ENCODE results near the gene SIRT5. TPM values are rescaled to one million over a fixed set of nuclear protein-coding genes. Genes with fewer than 3 reads are reported as not detected.

The SIRT5 gene
- total and polyA plus RNA-seq, 5 donors from 2014 or later = 8.2 to 12.5 (median 10.1) TPM

GRCh38 chr6:13541496-13541895 lies 32.9 kb upstream of the SIRT5 start:
- Mint-ChIP-seq H3K4me3 (no peak overlapping the region), H3K36me3 (no peaks in the 10 kb centered on the region), H3K27ac (no peak overlapping the region), H3K4me1 (no peaks in the 10 kb centered on the region), H3K9me3 (peaks cover 0 to 2% (median 0%) of the 10 kb centered on the region in 7 donors), H3K27me3 (peaks cover 3% of the 10 kb centered on the region)
- DNase-seq (no peak), ATAC-seq (ENCODE audit: low read depth in 2 of 2) (no peak)
- Histone ChIP-seq H3K36me3 (ENCODE audit: control insufficient read depth, insufficient read depth, low read length) (no peaks in the 10 kb centered on the region), H3K9me3 (ENCODE audit: control insufficient read depth in 2 of 2, low read length in 2 of 2) (no peaks in the 10 kb centered on the region), H3K27ac (ENCODE audit: insufficient read depth, low read length, poor library complexity, severe bottlenecking) (no peak overlapping the region), H3K4me3 (ENCODE audit: low read depth, low read length) (no peak overlapping the region), H3K27me3 (ENCODE audit: control insufficient read depth, insufficient read depth, low read length) (peaks cover 2% of the 10 kb centered on the region), H3K4me1 (ENCODE audit: control insufficient read depth, insufficient read depth, low read length, poor library complexity, severe bottlenecking) (no peaks in the 10 kb centered on the region)

GRCh38 chr6:13544454-13545186 lies 29.8 kb upstream of the SIRT5 start:
- H3K9me3 ChIP-seq (ENCODE audit: control insufficient read depth in 2 of 2, low read length in 2 of 2) = no peaks in the 10 kb centered on the region
- no peak overlapping the region for H3K4me3 ChIP-seq (ENCODE audit: low read depth, low read length)
- H3K27ac Mint-ChIP-seq = no peak overlapping the region
- no peaks in the 10 kb centered on the region for H3K4me1 Mint-ChIP-seq
- ATAC-seq (ENCODE audit: low read depth in 2 of 2) (no peak), DNase-seq (no peak)
- H3K4me3 Mint-ChIP-seq = no peak overlapping the region
- peaks cover 0 to 2% (median 0%) of the 10 kb centered on the region in 7 donors for H3K9me3 Mint-ChIP-seq
- H3K36me3 ChIP-seq (ENCODE audit: control insufficient read depth, insufficient read depth, low read length) = no peaks in the 10 kb centered on the region
- H3K27ac ChIP-seq (ENCODE audit: insufficient read depth, low read length, poor library complexity, severe bottlenecking) = no peak overlapping the region
- H3K27me3 Mint-ChIP-seq = peaks cover 22% of the 10 kb centered on the region
- no peaks in the 10 kb centered on the region for H3K36me3 Mint-ChIP-seq
- no peaks in the 10 kb centered on the region for H3K4me1 ChIP-seq (ENCODE audit: control insufficient read depth, insufficient read depth, low read length, poor library complexity, severe bottlenecking)
- no peaks in the 10 kb centered on the region for H3K27me3 ChIP-seq (ENCODE audit: control insufficient read depth, insufficient read depth, low read length)

GRCh38 chr6:13545885-13546284 lies 28.5 kb upstream of the SIRT5 start:
- Histone ChIP-seq H3K9me3 (ENCODE audit: control insufficient read depth in 2 of 2, low read length in 2 of 2) (no peaks in the 10 kb centered on the region), H3K27me3 (ENCODE audit: control insufficient read depth, insufficient read depth, low read length) (no peaks in the 10 kb centered on the region), H3K4me3 (ENCODE audit: low read depth, low read length) (no peak overlapping the region), H3K4me1 (ENCODE audit: control insufficient read depth, insufficient read depth, low read length, poor library complexity, severe bottlenecking) (no peaks in the 10 kb centered on the region), H3K27ac (ENCODE audit: insufficient read depth, low read length, poor library complexity, severe bottlenecking) (no peak overlapping the region), H3K36me3 (ENCODE audit: control insufficient read depth, insufficient read depth, low read length) (no peaks in the 10 kb centered on the region)
- ATAC-seq (ENCODE audit: low read depth in 2 of 2) (no peak), DNase-seq (no peak)
- H3K4me1 Mint-ChIP-seq = no peaks in the 10 kb centered on the region
- H3K4me3 Mint-ChIP-seq = no peak overlapping the region
- no peaks in the 10 kb centered on the region for H3K36me3 Mint-ChIP-seq
- no peak overlapping the region for H3K27ac Mint-ChIP-seq
- peaks cover 0 to 2% (median 0%) of the 10 kb centered on the region in 7 donors for H3K9me3 Mint-ChIP-seq
- H3K27me3 Mint-ChIP-seq = peaks cover 26% of the 10 kb centered on the region

GRCh38 chr6:13548500-13549210 lies 25.7 kb upstream of the SIRT5 start:
- Mint-ChIP-seq H3K36me3 (no peaks in the 10 kb centered on the region), H3K4me3 (no peak overlapping the region), H3K27me3 (peaks cover 45% of the 10 kb centered on the region), H3K4me1 (no peaks in the 10 kb centered on the region), H3K9me3 (peaks cover 0 to 2% (median 0%) of the 10 kb centered on the region in 7 donors), H3K27ac (no peak overlapping the region)
- no peaks in the 10 kb centered on the region for H3K9me3 ChIP-seq (ENCODE audit: control insufficient read depth in 2 of 2, low read length in 2 of 2)
- no peaks in the 10 kb centered on the region for H3K4me1 ChIP-seq (ENCODE audit: control insufficient read depth, insufficient read depth, low read length, poor library complexity, severe bottlenecking)
- ATAC-seq (ENCODE audit: low read depth in 2 of 2) (no peak), DNase-seq (no peak)
- no peak overlapping the region for H3K4me3 ChIP-seq (ENCODE audit: low read depth, low read length)
- H3K27ac ChIP-seq (ENCODE audit: insufficient read depth, low read length, poor library complexity, severe bottlenecking) = no peak overlapping the region
- H3K27me3 ChIP-seq (ENCODE audit: control insufficient read depth, insufficient read depth, low read length) = peaks cover 8% of the 10 kb centered on the region
- no peaks in the 10 kb centered on the region for H3K36me3 ChIP-seq (ENCODE audit: control insufficient read depth, insufficient read depth, low read length)

GRCh38 chr6:13550656-13551055 lies 23.7 kb upstream of the SIRT5 start:
- H3K4me1 Mint-ChIP-seq = no peaks in the 10 kb centered on the region
- peaks cover 0 to 2% (median 0%) of the 10 kb centered on the region in 7 donors for H3K9me3 Mint-ChIP-seq
- Histone ChIP-seq H3K36me3 (ENCODE audit: control insufficient read depth, insufficient read depth, low read length) (no peaks in the 10 kb centered on the region), H3K27me3 (ENCODE audit: control insufficient read depth, insufficient read depth, low read length) (peaks cover 11% of the 10 kb centered on the region), H3K4me3 (ENCODE audit: low read depth, low read length) (no peak overlapping the region), H3K27ac (ENCODE audit: insufficient read depth, low read length, poor library complexity, severe bottlenecking) (no peak overlapping the region), H3K4me1 (ENCODE audit: control insufficient read depth, insufficient read depth, low read length, poor library complexity, severe bottlenecking) (no peaks in the 10 kb centered on the region), H3K9me3 (ENCODE audit: control insufficient read depth in 2 of 2, low read length in 2 of 2) (no peaks in the 10 kb centered on the region)
- no peak overlapping the region for H3K4me3 Mint-ChIP-seq
- H3K27me3 Mint-ChIP-seq = peaks cover 60% of the 10 kb centered on the region
- H3K27ac Mint-ChIP-seq = no peak overlapping the region
- no peak for ATAC-seq (ENCODE audit: low read depth in 2 of 2)
- no peaks in the 10 kb centered on the region for H3K36me3 Mint-ChIP-seq
- no peak for DNase-seq

- Histone ChIP-seq H3K27me3 (ENCODE audit: control insufficient read depth, insufficient read depth, low read length) (peaks cover 11% of the 10 kb centered on the region), H3K4me3 (ENCODE audit: low read depth, low read length) (no peak overlapping the region), H3K9me3 (ENCODE audit: control insufficient read depth in 2 of 2, low read length in 2 of 2) (no peaks in the 10 kb centered on the region), H3K4me1 (ENCODE audit: control insufficient read depth, insufficient read depth, low read length, poor library complexity, severe bottlenecking) (no peaks in the 10 kb centered on the region), H3K36me3 (ENCODE audit: control insufficient read depth, insufficient read depth, low read length) (no peaks in the 10 kb centered on the region), H3K27ac (ENCODE audit: insufficient read depth, low read length, poor library complexity, severe bottlenecking) (no peak overlapping the region)
- H3K27ac Mint-ChIP-seq = no peak overlapping the region
- no peak for DNase-seq
- H3K36me3 Mint-ChIP-seq = no peaks in the 10 kb centered on the region
- ATAC-seq (ENCODE audit: low read depth in 2 of 2) = no peak
- H3K27me3 Mint-ChIP-seq = peaks cover 53% of the 10 kb centered on the region
- H3K9me3 Mint-ChIP-seq = peaks cover 0 to 2% (median 0%) of the 10 kb centered on the region in 7 donors
- H3K4me1 Mint-ChIP-seq = no peaks in the 10 kb centered on the region
- H3K4me3 Mint-ChIP-seq = no peak overlapping the region
Measured at GRCh38 chr6:13553646-13554045, 20.8 kb upstream of the SIRT5 start.

DNA sequence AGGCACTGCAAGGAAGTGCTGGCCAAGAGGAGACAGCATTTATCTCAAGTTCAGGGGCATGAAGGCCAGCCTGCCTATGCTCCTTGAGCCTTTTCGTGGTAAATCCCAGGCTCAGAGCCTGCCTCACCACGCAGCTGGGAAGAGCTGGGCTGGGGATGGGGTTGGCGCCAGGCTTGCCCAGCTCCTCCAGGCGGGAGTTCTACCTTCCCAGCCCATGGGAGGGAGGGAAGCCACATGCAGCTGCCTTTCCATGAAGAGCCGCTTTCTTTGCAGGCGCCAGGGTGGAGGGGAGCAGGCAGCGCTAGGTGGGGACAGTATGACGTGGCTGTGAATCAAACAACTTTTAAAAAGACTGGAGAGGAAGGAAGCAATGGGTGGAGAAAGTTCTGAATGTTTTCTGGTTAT lies 19.5 kb upstream of the SIRT5 start:
- Histone ChIP-seq H3K4me3 (ENCODE audit: low read depth, low read length) (no peak overlapping the region), H3K36me3 (ENCODE audit: control insufficient read depth, insufficient read depth, low read length) (no peaks in the 10 kb centered on the region), H3K4me1 (ENCODE audit: control insufficient read depth, insufficient read depth, low read length, poor library complexity, severe bottlenecking) (no peaks in the 10 kb centered on the region), H3K9me3 (ENCODE audit: control insufficient read depth in 2 of 2, low read length in 2 of 2) (no peaks in the 10 kb centered on the region), H3K27me3 (ENCODE audit: control insufficient read depth, insufficient read depth, low read length) (peaks cover 11% of the 10 kb centered on the region), H3K27ac (ENCODE audit: insufficient read depth, low read length, poor library complexity, severe bottlenecking) (no peak overlapping the region)
- H3K4me1 Mint-ChIP-seq = no peaks in the 10 kb centered on the region
- H3K36me3 Mint-ChIP-seq = no peaks in the 10 kb centered on the region
- no peak overlapping the region for H3K4me3 Mint-ChIP-seq
- no peak overlapping the region for H3K27ac Mint-ChIP-seq
- no peak for DNase-seq
- peaks cover 0 to 2% (median 0%) of the 10 kb centered on the region in 7 donors for H3K9me3 Mint-ChIP-seq
- H3K27me3 Mint-ChIP-seq = peaks cover 41% of the 10 kb centered on the region
- ATAC-seq (ENCODE audit: low read depth in 2 of 2) = no peak
